ENCODE results near the gene KDELR1.

DNA sequence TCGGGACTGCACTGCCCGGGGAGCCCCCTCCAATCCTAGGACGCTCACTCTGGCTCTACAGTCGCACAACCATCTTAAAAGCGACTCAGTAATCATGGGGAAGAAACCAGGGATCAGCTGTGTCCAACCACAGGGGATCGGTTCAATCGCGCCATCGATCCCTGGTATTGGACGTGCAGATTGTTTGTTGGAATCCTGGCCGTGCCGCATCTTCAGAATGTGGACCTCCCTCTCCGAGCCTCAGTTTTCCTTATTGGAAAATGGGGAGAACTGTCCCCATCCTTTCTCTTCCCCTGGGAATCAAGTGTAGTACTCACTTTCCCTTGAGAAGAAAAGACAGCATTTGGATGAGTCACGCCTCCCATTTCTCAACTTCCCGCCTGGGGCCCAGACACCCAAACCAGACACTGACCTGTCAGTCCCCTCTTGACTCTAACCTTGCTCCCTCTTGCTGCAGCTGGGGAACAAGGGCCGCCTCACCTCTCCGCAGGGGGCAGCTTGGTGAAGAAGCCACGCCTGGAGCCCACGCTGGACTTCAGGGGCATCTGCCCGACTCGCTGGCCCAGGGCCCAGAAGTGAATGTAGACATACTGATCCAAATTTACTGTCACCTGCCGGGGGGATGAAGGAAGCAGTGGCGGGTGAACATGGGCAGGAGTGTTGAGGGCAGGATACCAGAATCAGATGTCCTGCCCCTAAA, 48.4 kb downstream of the KDELR1 start:
- TF ChIP-seq EZH2 (IDR thresholded peaks at IDR 0.05; ENCODE audit: borderline replicate concordance, low read depth, low read length, severe bottlenecking) (no peak), JUN (IDR thresholded peaks at IDR 0.05; ENCODE audit: borderline replicate concordance, insufficient read depth, insufficient read length, low read depth) (no peak), POLR2AphosphoS5 (IDR thresholded peaks at IDR 0.05; ENCODE audit: insufficient read depth, low read depth, low read length) (no peak), POLR2A (IDR thresholded peaks at IDR 0.05; ENCODE audit: low read depth, low read length) (no peak), MYC (IDR thresholded peaks at IDR 0.05; ENCODE audit: low read depth, low read length) (no peak)
- TF ChIP-seq, protein P1, sequence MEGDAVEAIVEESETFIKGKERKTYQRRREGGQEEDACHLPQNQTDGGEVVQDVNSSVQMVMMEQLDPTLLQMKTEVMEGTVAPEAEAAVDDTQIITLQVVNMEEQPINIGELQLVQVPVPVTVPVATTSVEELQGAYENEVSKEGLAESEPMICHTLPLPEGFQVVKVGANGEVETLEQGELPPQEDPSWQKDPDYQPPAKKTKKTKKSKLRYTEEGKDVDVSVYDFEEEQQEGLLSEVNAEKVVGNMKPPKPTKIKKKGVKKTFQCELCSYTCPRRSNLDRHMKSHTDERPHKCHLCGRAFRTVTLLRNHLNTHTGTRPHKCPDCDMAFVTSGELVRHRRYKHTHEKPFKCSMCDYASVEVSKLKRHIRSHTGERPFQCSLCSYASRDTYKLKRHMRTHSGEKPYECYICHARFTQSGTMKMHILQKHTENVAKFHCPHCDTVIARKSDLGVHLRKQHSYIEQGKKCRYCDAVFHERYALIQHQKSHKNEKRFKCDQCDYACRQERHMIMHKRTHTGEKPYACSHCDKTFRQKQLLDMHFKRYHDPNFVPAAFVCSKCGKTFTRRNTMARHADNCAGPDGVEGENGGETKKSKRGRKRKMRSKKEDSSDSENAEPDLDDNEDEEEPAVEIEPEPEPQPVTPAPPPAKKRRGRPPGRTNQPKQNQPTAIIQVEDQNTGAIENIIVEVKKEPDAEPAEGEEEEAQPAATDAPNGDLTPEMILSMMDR (IDR thresholded peaks at IDR 0.05; ENCODE audit: extremely low read depth in 1 of 2, insufficient read depth in 1 of 2, low read depth in 1 of 2, low read length in 2 of 2), result no peak
- TF ChIP-seq, protein P2, sequence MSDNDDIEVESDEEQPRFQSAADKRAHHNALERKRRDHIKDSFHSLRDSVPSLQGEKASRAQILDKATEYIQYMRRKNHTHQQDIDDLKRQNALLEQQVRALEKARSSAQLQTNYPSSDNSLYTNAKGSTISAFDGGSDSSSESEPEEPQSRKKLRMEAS (IDR thresholded peaks at IDR 0.05; ENCODE audit: insufficient read depth, insufficient read length), result no peak
